WTC11 (cell line): ENCODE data around the gene GPI. TPM values are rescaled to one million over a fixed set of nuclear protein-coding genes. Genes with fewer than 3 reads are reported as not detected.

Experiments used
- ATAC-seq: fragments of 200-7000 bp; cut with Tn5 transposase; 2 replicates; pipeline ENCODE4 v1.10.0; 2021; ENCODE audit warnings: mild to moderate bottlenecking, moderate library complexity
- CTCF ChIA-PET: fragments of 300-600 bp; sonication (Branson Sonifier 250); formaldehyde crosslinking; loops from one replicate; lab custom pipeline; 2021; ENCODE audit warnings: antibody characterized with exemption; lab: Charles Lee
- POLR2A ChIA-PET: fragments of 350-600 bp; sonication (Branson Sonifier 250); formaldehyde crosslinking; loops from one replicate; lab custom pipeline; 2021; ENCODE audit warnings: antibody characterized with exemption; lab: Charles Lee
- DNase-seq: peaks from one replicate; pipeline ENCODE4 v3.0.0; 2021; ENCODE audit warnings: low spot score
- H3K27ac Mint-ChIP-seq: 2 replicates; pipeline ENCODE4 v1.8.0; 2021; ENCODE audit warnings: mixed read lengths
- H3K27me3 Mint-ChIP-seq: 2 replicates; pipeline ENCODE4 v1.8.0; 2021; ENCODE audit warnings: low read depth, mild to moderate bottlenecking, moderate library complexity, mixed read lengths
- H3K36me3 Mint-ChIP-seq: 2 replicates; pipeline ENCODE4 v1.8.0; 2021; ENCODE audit warnings: mixed read lengths
- H3K4me1 Mint-ChIP-seq: 2 replicates; pipeline ENCODE4 v1.8.0; 2022; ENCODE audit warnings: mixed read lengths
- H3K4me3 Mint-ChIP-seq: 2 replicates; pipeline ENCODE4 v1.8.0; 2021; ENCODE audit warnings: mild to moderate bottlenecking, moderate library complexity, mixed read lengths
- H3K9me3 Mint-ChIP-seq: 2 replicates; pipeline ENCODE4 v1.8.0; 2021; ENCODE audit warnings: mixed read lengths
- AR ChIP-seq: fragments of 250-450 bp; sonication (Bioruptor Pico); IDR thresholded peaks from 2 replicates; pipeline ENCODE4 v1.9.0; 2021; ENCODE audit warnings: mild to moderate bottlenecking
- ATF3 ChIP-seq: sonication (generic); formaldehyde crosslinking; conservative IDR thresholded peaks from 2 replicates; pipeline ENCODE4 v1.8.1; 2022; ENCODE audit warnings: mild to moderate bottlenecking, missing genetic modification reagents
- CREM ChIP-seq: sonication (generic); formaldehyde crosslinking; IDR thresholded peaks from 2 replicates; pipeline ENCODE4 v1.8.1; 2022; ENCODE audit warnings: mild to moderate bottlenecking, missing genetic modification reagents, moderate library complexity
- E2F1 ChIP-seq: sonication (generic); formaldehyde crosslinking; IDR thresholded peaks from 2 replicates; pipeline ENCODE4 v1.8.0; 2022; ENCODE audit warnings: mild to moderate bottlenecking, missing genetic modification reagents
- ERG ChIP-seq: fragments of 250-450 bp; sonication (Bioruptor Pico); IDR thresholded peaks from 2 replicates; pipeline ENCODE4 v1.8.0; 2021; ENCODE audit warnings: mild to moderate bottlenecking
- GRHL2 ChIP-seq: fragments of 250-450 bp; sonication (Bioruptor Pico); IDR thresholded peaks from 2 replicates; pipeline ENCODE4 v1.8.0; 2022; ENCODE audit warnings: mild to moderate bottlenecking, moderate library complexity; ENCODE audit not compliant: insufficient replicate concordance, severe bottlenecking
- HMGXB4 ChIP-seq: sonication (generic); formaldehyde crosslinking; IDR thresholded peaks from 2 replicates; pipeline ENCODE4 v1.8.1; 2023; ENCODE audit warnings: mild to moderate bottlenecking, moderate library complexity, missing genetic modification reagents
- MXD4 ChIP-seq: fragments of 250-450 bp; sonication (Bioruptor Pico); IDR thresholded peaks from 2 replicates; pipeline ENCODE4 v1.8.0; 2021; ENCODE audit warnings: mild to moderate bottlenecking, moderate library complexity, borderline replicate concordance
- NFE2L1 ChIP-seq: sonication (generic); formaldehyde crosslinking; IDR thresholded peaks from 2 replicates; pipeline ENCODE4 v1.8.1; 2023; ENCODE audit warnings: missing genetic modification reagents
- NFYB ChIP-seq: sonication (generic); formaldehyde crosslinking; conservative IDR thresholded peaks from 2 replicates; pipeline ENCODE4 v1.8.0; 2022; ENCODE audit warnings: low read depth, missing genetic modification reagents
- PRDM15 ChIP-seq: sonication (generic); formaldehyde crosslinking; IDR thresholded peaks from 2 replicates; pipeline ENCODE4 v1.8.0; 2022; ENCODE audit warnings: missing genetic modification reagents
- PREB ChIP-seq: sonication (generic); formaldehyde crosslinking; IDR thresholded peaks from 2 replicates; pipeline ENCODE4 v1.8.1; 2022; ENCODE audit warnings: mild to moderate bottlenecking, missing genetic modification reagents, moderate library complexity, borderline replicate concordance
- TEAD1 ChIP-seq: sonication (generic); formaldehyde crosslinking; IDR thresholded peaks from 2 replicates; pipeline ENCODE4 v1.8.0; 2022; ENCODE audit warnings: mild to moderate bottlenecking, missing genetic modification reagents
- TEAD4 ChIP-seq: sonication (generic); formaldehyde crosslinking; IDR thresholded peaks from 2 replicates; pipeline ENCODE4 v1.8.0; 2022; ENCODE audit warnings: mild to moderate bottlenecking, missing genetic modification reagents
- USF2 ChIP-seq: sonication (generic); formaldehyde crosslinking; IDR thresholded peaks from 2 replicates; pipeline ENCODE4 v1.8.1; 2023; ENCODE audit warnings: mild to moderate bottlenecking, missing genetic modification reagents, moderate library complexity
- ZBTB21 ChIP-seq: sonication (generic); formaldehyde crosslinking; IDR thresholded peaks from 2 replicates; pipeline ENCODE4 v1.8.1; 2023; ENCODE audit warnings: mild to moderate bottlenecking, missing genetic modification reagents, borderline replicate concordance
- ZNF219 ChIP-seq: sonication (generic); formaldehyde crosslinking; IDR thresholded peaks from 2 replicates; pipeline ENCODE4 v1.8.0; 2023; ENCODE audit warnings: missing genetic modification reagents, mild to moderate bottlenecking, borderline replicate concordance
- ZNF396 ChIP-seq: fragments of 250-450 bp; sonication (Bioruptor Pico); IDR thresholded peaks from 2 replicates; pipeline ENCODE4 v1.8.0; 2021; ENCODE audit warnings: mild to moderate bottlenecking, moderate library complexity, borderline replicate concordance
- ZNF425 ChIP-seq: fragments of 250-450 bp; sonication (Bioruptor Pico); conservative IDR thresholded peaks from 2 replicates; pipeline ENCODE4 v1.9.0; 2021; ENCODE audit warnings: mild to moderate bottlenecking
- total RNA-seq: library from RNA; stranded (reverse); gene quantifications from 3 replicates; pipeline ENCODE4 v1.2.3, GENCODE V29; 2021

Gene GPI
- total RNA-seq, 1 experiment from 2014 or later, result 389 TPM

GRCh38 chr19:34332027-34332760, 32.8 kb upstream of the GPI start:
- ChIA-PET CTCF (interaction anchor here (0.5 to 1.2 kb wide), 2 partner anchors 91 to 178 kb away, joined by 3 to 4 read pairs; no protein-coding TSS in a partner anchor), POLR2A (no interaction called here)
- Mint-ChIP-seq H3K36me3 (peaks cover 30% of the 10 kb centered on the region), H3K4me1 (0 out of 2 replicates have a peak, but pooled peaks cover 2% of the 10 kb centered on the region), H3K27ac (0 out of 2 replicates have a peak overlapping the region, but pooled peaks have one; percentile 5), H3K4me3 (no peak overlapping the region), H3K9me3 (no peaks in the 10 kb centered on the region), H3K27me3 (no peaks in the 10 kb centered on the region; the same call in 1 of the 2 replicates)
- DNase-seq, result no peak
- no peak for ATAC-seq
- TF ChIP-seq CREM (CRISPR knock-in tag) (no peak), TEAD4 (CRISPR knock-in tag) (no peak), MXD4 (no peak), GRHL2 (no peak), ZNF396 (no peak), USF2 (CRISPR knock-in tag) (no peak), ZNF425 (no peak), ERG (CRISPR knock-in tag) (no peak), PREB (CRISPR knock-in tag) (no peak), AR (CRISPR knock-in tag) (no peak), NFE2L1 (no peak), HMGXB4 (no peak), TEAD1 (CRISPR knock-in tag) (no peak), ZNF219 (CRISPR knock-in tag) (no peak), NFYB (CRISPR knock-in tag) (no peak), ZBTB21 (CRISPR knock-in tag) (no peak), PRDM15 (CRISPR knock-in tag) (no peak), E2F1 (CRISPR knock-in tag) (no peak), ATF3 (CRISPR knock-in tag) (no peak)
